Spleen (tissue), 11 donors: Measurements from ENCODE around the gene MAP7D2. TPM values are rescaled to one million over a fixed set of nuclear protein-coding genes. Genes with fewer than 3 reads are reported as not detected.
A peak's percentile ranks its signal among the peaks of the same experiment; 100 is the strongest.

Source experiments
- DNase-seq: peaks from one replicate; pipeline ENCODE4 v3.0.0-alpha.2; 2020
- H3K27ac ChIP-seq, 8 donors: fragments of 200-600 bp; sonication (generic) in 7 of 8; 1 replicate in 4 of 8; 2 replicates in 4 of 8; pipeline versions ENCODE4 v1.5.0 to v1.8.0; 2016 to 2021; ENCODE audit warnings: inconsistent platforms in 4 of 8, mild to moderate bottlenecking in 4 of 8, moderate library complexity in 1 of 8
- H3K27me3 ChIP-seq, 7 donors: fragments of 200-600 bp; sonication (generic) in 6 of 7; replicated peaks in 1 of 7; 1 replicate in 4 of 7; 2 replicates in 3 of 7; pipeline versions ENCODE4 v1.5.0 to v1.8.0; 2016 to 2021; ENCODE audit warnings: inconsistent platforms in 3 of 7, mild to moderate bottlenecking in 1 of 7
- H3K36me3 ChIP-seq, 6 donors: fragments of 200-600 bp; sonication (generic) in 5 of 6; 1 replicate in 4 of 6; 2 replicates in 2 of 6; pipeline versions ENCODE4 v1.5.0 to v1.8.0; 2016 to 2021; ENCODE audit warnings: inconsistent platforms in 2 of 6
- H3K4me1 ChIP-seq, 6 donors: fragments of 200-600 bp; sonication (generic) in 5 of 6; 1 replicate in 3 of 6; 2 replicates in 3 of 6; pipeline versions ENCODE4 v1.5.0 to v1.8.0; 2016 to 2021; ENCODE audit warnings: inconsistent platforms in 3 of 6
- H3K4me3 ChIP-seq, 8 donors: fragments of 200-600 bp; sonication (generic) in 7 of 8; 1 replicate in 4 of 8; 2 replicates in 4 of 8; pipeline versions ENCODE4 v1.5.0 to v1.8.0; 2016 to 2021; ENCODE audit warnings: inconsistent platforms in 4 of 8, mild to moderate bottlenecking in 4 of 8, moderate library complexity in 2 of 8
- H3K9me3 ChIP-seq, 8 donors: fragments of 200-600 bp; sonication (generic) in 7 of 8; 1 replicate in 4 of 8; 2 replicates in 4 of 8; pipeline versions ENCODE4 v1.5.0 to v1.8.0; 2016 to 2021; ENCODE audit warnings: inconsistent platforms in 4 of 8
- POLR2A ChIP-seq, 3 donors: fragments of 450-650 bp; IDR thresholded peaks; one replicate each; pipeline ENCODE4 v1.5.1; 2017; ENCODE audit warnings: antibody characterized with exemption in 3 of 3, mild to moderate bottlenecking in 1 of 3
- POLR2AphosphoS5 ChIP-seq, 3 donors: sonication (generic); formaldehyde crosslinking; IDR thresholded peaks; one replicate each; pipeline ENCODE4 v1.5.1; 2017; ENCODE audit warnings: antibody characterized with exemption in 3 of 3
- WGBS, 5 donors: extraction: QIAGEN DNeasy Blood & Tissue Kit in 3 of 5; methylation state at CpG; one replicate each; pipeline versions ENCODE4 v1.1.5 to v1.1.7; 2013 to 2018; 5-methylcytosine and 5-hydroxymethylcytosine counted together
- intact Hi-C: fragments of 100-400 bp; cut with DNase I; formaldehyde crosslinking; loops from one replicate; pipeline ENCODE4 v1.15.0; 2023; ENCODE audit warnings: low total_unique reads
- polyA plus RNA-seq, 3 donors: library from polyadenylated mRNA; stranded (reverse); fragments of 200-250 nt; gene quantifications; one replicate each; pipeline ENCODE4 v1.2.1, GENCODE V29; 2013
- total RNA-seq, 7 donors: library from RNA; depleted of rRNA in 3 of 7; stranded (reverse); fragments of >200 nt in 3 of 7; fragmentation: NEBNext Ultra II Directional in 4 of 7; extraction: Animal tissue kit (Norgen Biotek cat#: 25700) in 4 of 7; gene quantifications; one replicate each; pipeline versions ENCODE4 v1.1.0 to v1.2.1, GENCODE V29; 2016 to 2021
- TF ChIP-seq, protein P1 (sequence below), 11 experiments: fragments of 200-600 bp in 7 of 11; fragments of 450-650 bp in 4 of 11; sonication (generic) in 4 of 11; IDR thresholded peaks in 8 of 11; conservative IDR thresholded peaks in 3 of 11; 1 replicate in 7 of 11; 2 replicates in 4 of 11; pipeline versions ENCODE4 v1.4.0 to v1.8.0; 2016 to 2021; ENCODE audit warnings: antibody characterized with exemption in 11 of 11, inconsistent platforms in 4 of 11, mild to moderate bottlenecking in 1 of 11
- donor health status: healthy with polysubstance abuse.
- donor health status: DM: no; HTN: no; CAD: no; lungs with moderate emphysema.
- donor health status: DM: no; HTN: no; CAD: no.
- donor health status: Bipolar disorder and iron deficiency.
- donor health status: healthy.
- donor health status: DM: no; HTN: no; CAD: no.
- donor health status: DM: yes; HTN: yes; CAD: no.

The MAP7D2 gene
- total and polyA plus RNA-seq, 10 donors, result 0.02 to 0.67 (median 0.47) TPM; not detected in 3

DNA sequence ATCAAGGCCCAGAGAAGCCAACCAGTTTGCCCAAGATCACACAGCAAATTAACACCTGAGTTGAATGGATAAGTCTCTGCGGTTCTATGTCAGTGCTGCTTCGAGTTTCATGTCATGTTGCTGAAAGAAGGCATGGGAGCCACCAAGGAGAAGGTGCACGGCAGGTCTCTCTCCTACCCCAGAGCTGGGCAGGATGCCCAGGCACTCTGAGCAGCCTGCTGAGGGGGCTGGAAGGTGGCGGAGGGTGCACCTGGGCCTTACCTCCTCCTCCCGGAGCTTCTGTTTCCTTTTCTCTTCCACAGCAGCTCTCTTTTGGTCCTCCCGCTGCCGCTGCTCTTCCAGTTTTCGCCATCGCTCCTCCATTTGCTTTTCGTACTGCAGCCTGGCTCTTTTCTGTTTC, 53.6 kb downstream of the MAP7D2 start:
- Histone ChIP-seq H3K9me3 (no peaks in the 10 kb centered on the region), H3K4me1 (peaks cover 0 to 9% (median 2%) of the 10 kb centered on the region in 6 donors), H3K4me3 (no peak overlapping the region), H3K36me3 (no peaks in the 10 kb centered on the region), H3K27ac (no peak overlapping the region), H3K27me3 (no peaks in the 10 kb centered on the region)
- 75 to 85% (median 82%) methylated on average over 10 of the region's 10 CpGs for WGBS, 5 donors
- intact Hi-C loops, result no loop called here
- no peak for DNase-seq
- TF ChIP-seq POLR2A (IDR thresholded peaks at IDR 0.05) (no peak), POLR2AphosphoS5 (IDR thresholded peaks at IDR 0.05) (no peak)
- TF ChIP-seq, protein P1, sequence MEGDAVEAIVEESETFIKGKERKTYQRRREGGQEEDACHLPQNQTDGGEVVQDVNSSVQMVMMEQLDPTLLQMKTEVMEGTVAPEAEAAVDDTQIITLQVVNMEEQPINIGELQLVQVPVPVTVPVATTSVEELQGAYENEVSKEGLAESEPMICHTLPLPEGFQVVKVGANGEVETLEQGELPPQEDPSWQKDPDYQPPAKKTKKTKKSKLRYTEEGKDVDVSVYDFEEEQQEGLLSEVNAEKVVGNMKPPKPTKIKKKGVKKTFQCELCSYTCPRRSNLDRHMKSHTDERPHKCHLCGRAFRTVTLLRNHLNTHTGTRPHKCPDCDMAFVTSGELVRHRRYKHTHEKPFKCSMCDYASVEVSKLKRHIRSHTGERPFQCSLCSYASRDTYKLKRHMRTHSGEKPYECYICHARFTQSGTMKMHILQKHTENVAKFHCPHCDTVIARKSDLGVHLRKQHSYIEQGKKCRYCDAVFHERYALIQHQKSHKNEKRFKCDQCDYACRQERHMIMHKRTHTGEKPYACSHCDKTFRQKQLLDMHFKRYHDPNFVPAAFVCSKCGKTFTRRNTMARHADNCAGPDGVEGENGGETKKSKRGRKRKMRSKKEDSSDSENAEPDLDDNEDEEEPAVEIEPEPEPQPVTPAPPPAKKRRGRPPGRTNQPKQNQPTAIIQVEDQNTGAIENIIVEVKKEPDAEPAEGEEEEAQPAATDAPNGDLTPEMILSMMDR (IDR thresholded peaks at IDR 0.05 in 8 of 11, conservative IDR thresholded peaks at IDR 0.05 in 3 of 11), result no peak

DNA sequence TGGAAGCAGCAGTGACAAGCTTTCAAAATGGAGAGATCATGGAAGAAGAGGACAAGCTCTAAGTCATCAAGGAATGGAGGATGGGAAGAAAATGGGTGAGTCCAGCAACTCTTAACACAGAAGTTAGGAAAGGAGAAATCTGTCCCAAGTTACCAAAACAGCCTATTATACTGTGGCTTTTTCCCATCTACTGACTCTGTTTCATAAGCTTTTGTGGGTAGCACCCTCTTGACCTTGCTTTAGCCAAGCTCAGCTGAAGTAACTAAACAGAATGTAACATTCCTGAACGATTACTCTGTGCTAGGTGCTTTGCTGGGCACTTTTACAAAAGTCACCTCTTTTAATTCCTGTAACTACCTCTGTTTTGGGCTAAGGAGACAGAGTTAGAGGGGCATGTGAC, 54.9 kb downstream of the MAP7D2 start:
- intact Hi-C loops, result no loop called here
- no peak overlapping the region for H3K27ac ChIP-seq
- H3K4me1 ChIP-seq, result peaks cover 0 to 9% (median 2%) of the 10 kb centered on the region in 6 donors
- no peak for DNase-seq
- H3K9me3 ChIP-seq, result no peaks in the 10 kb centered on the region
- WGBS, 5 donors, result 17 to 39% (median 26%) methylated on average over 1 of the region's 1 CpG
- H3K27me3 ChIP-seq, result peaks cover 0 to 3% (median 0%) of the 10 kb centered on the region in 7 donors
- no peak overlapping the region for H3K4me3 ChIP-seq
- H3K36me3 ChIP-seq, result no peaks in the 10 kb centered on the region
- TF ChIP-seq POLR2AphosphoS5 (IDR thresholded peaks at IDR 0.05) (no peak), POLR2A (IDR thresholded peaks at IDR 0.05) (no peak)
- TF ChIP-seq, protein P1 (IDR thresholded peaks at IDR 0.05 in 8 of 11, conservative IDR thresholded peaks at IDR 0.05 in 3 of 11), result no peak

DNA sequence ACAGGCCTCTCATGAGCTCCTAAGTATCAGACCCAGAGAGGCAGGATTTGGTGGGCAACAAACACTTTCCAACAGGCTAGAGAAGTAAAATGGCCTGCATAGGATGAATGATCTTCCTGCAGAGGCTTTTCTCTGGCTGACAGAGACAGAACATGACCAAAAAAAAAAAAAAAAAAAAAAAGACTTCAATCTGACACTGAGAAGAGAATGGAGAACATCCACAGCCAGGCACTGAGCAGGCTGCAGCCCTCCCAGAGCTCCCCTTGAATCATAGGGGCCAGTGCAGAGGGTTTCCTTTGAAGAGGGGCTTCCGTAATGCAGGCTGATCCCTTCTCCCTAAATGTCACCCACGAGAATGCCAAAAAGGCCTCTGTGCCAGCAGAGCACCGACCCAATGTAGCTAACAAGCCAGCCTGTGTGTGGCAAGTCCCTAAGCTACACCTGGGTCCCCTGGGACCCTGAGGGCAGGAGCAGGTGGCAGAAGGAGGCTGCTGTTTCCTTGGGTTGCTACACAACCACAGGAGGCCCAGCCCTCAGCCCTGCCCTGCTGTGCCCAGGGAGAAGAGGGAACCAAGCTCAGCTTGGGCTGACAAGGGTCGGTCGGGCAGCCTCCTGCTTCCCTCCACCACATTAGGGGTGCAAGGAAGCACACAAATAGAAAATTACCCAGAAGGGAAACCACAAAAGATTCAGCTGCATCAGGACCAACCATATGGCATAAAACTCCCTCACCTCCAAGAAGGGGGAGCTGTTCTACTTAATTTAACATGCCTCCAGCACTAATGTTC, 55.6 kb downstream of the MAP7D2 start:
- Histone ChIP-seq H3K27ac (no peak overlapping the region), H3K36me3 (no peaks in the 10 kb centered on the region), H3K9me3 (no peaks in the 10 kb centered on the region), H3K4me3 (no peak overlapping the region), H3K4me1 (peaks cover 0 to 9% (median 2%) of the 10 kb centered on the region in 6 donors), H3K27me3 (peaks cover 0 to 8% (median 0%) of the 10 kb centered on the region in 7 donors)
- peak; percentile 85 for DNase-seq
- TF ChIP-seq, protein P1 (IDR thresholded peaks at IDR 0.05 in 8 of 11, conservative IDR thresholded peaks at IDR 0.05 in 3 of 11), result no peak
- TF ChIP-seq POLR2A (IDR thresholded peaks at IDR 0.05), result no peak
- TF ChIP-seq POLR2AphosphoS5 (IDR thresholded peaks at IDR 0.05), result peak in 2 of 3 donors; percentile 27 to 62
- 31 to 42% (median 39%) methylated on average over 5 of the region's 5 CpGs for WGBS, 5 donors
- intact Hi-C loops, result no loop called here

DNA sequence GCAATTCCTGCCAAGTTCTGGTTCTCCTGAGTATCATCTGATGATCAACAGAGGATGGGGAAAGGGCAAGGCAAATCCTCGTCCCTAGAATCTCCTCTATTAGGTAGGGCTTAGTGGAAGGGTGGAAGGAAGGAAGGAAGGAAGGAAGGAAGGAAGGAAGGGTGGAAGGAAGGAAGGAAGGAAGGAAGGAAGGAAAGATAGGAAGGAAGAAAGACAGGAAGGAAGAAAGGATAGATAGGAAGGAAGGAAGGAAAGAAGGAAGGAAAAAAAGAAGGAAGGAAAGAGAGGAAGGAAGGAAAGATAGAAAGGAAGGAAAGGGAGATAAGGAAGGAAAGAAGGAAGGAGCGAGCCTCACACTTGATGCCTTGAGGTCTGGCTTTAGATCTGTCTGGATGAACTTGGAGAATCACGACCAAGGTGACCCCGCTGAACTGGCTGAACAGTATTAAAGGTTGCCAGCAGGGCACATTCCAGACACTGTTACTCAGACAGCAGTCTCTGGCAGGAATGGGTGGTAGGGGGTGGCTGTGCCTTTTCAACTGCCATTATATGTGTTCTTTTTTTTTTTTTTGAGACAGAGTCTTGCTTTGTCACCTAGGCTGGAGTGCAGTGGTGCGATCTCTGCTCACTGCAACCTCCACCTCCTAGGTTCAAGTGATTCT, 57.1 kb downstream of the MAP7D2 start:
- Histone ChIP-seq H3K4me3 (no peak overlapping the region), H3K36me3 (no peaks in the 10 kb centered on the region), H3K27ac (no peak overlapping the region), H3K27me3 (peaks cover 0 to 8% (median 0%) of the 10 kb centered on the region in 7 donors), H3K4me1 (peaks cover 0 to 9% (median 2%) of the 10 kb centered on the region in 6 donors), H3K9me3 (no peaks in the 10 kb centered on the region)
- intact Hi-C loops, result no loop called here
- WGBS, 5 donors, result 76 to 90% (median 82%) methylated on average over 5 of the region's 5 CpGs
- TF ChIP-seq POLR2AphosphoS5 (IDR thresholded peaks at IDR 0.05) (no peak), POLR2A (IDR thresholded peaks at IDR 0.05) (no peak)
- TF ChIP-seq, protein P1 (IDR thresholded peaks at IDR 0.05 in 8 of 11, conservative IDR thresholded peaks at IDR 0.05 in 3 of 11), result no peak
- no peak for DNase-seq
